GM18907 (cell line): ENCODE results near the gene RAP1GAP.

Source experiments
- ATAC-seq: cut with Tn5 transposase; IDR thresholded peaks from one replicate; pipeline ENCODE4 v1.9.1; 2021; ENCODE audit warnings: mild to moderate bottlenecking, moderate library complexity; ENCODE audit not compliant: unreplicated experiment

RAP1GAP gene

GRCh38 chr1:21614419-21615115 is 54.6 kb downstream of the RAP1GAP start:
- ATAC-seq = no peak

- ATAC-seq = no peak
These were observed 55.9 kb downstream of the RAP1GAP start for GRCh38 chr1:21613072-21613867.

- ATAC-seq = no peak
These were observed 57.1 kb downstream of the RAP1GAP start for GRCh38 chr1:21612057-21612456.

- ATAC-seq = no peak
These were observed 58.0 kb downstream of the RAP1GAP start for GRCh38 chr1:21610989-21611785.

GRCh38 chr1:21610027-21610426 is 59.1 kb downstream of the RAP1GAP start:
- ATAC-seq = no peak

GRCh38 chr1:21608798-21609197 is 60.4 kb downstream of the RAP1GAP start:
- no peak for ATAC-seq

- peak; percentile 60 for ATAC-seq
These were observed 61.3 kb downstream of the RAP1GAP start for GRCh38 chr1:21607549-21608529.

- ATAC-seq = no peak
These were observed 63.0 kb downstream of the RAP1GAP start for GRCh38 chr1:21605964-21606705.

GRCh38 chr1:21605012-21605715 is 64.0 kb downstream of the RAP1GAP start:
- ATAC-seq = no peak

- no peak for ATAC-seq
These were observed 64.8 kb downstream of the RAP1GAP start for GRCh38 chr1:21604208-21604957.

GRCh38 chr1:21603177-21604138 is 65.7 kb downstream of the RAP1GAP start:
- no peak for ATAC-seq

GRCh38 chr1:21601278-21602048 is 67.7 kb downstream of the RAP1GAP start:
- ATAC-seq = no peak

GRCh38 chr1:21599402-21599801 is 69.8 kb downstream of the RAP1GAP start:
- no peak for ATAC-seq

GRCh38 chr1:21598904-21599303 is 70.3 kb downstream of the RAP1GAP start:
- no peak for ATAC-seq

- ATAC-seq = no peak
These were observed 70.7 kb downstream of the RAP1GAP start for GRCh38 chr1:21598417-21598816.

GRCh38 chr1:21597753-21598152 is 71.4 kb downstream of the RAP1GAP start:
- ATAC-seq = no peak
